ENCODE results near the gene APOBEC3A. TPM values are rescaled to one million over a fixed set of nuclear protein-coding genes. Genes with fewer than 3 reads are reported as not detected.
"Not testable (repeated sequence)": the region's sequence is repeated elsewhere in the genome, so short reads cannot be mapped to it uniquely, and the experiment has no call there.

Gene APOBEC3A
- polyA plus RNA-seq, 10 donors, result 0.26 to 2.1 (median 0.70) TPM; not detected in 5

DNA sequence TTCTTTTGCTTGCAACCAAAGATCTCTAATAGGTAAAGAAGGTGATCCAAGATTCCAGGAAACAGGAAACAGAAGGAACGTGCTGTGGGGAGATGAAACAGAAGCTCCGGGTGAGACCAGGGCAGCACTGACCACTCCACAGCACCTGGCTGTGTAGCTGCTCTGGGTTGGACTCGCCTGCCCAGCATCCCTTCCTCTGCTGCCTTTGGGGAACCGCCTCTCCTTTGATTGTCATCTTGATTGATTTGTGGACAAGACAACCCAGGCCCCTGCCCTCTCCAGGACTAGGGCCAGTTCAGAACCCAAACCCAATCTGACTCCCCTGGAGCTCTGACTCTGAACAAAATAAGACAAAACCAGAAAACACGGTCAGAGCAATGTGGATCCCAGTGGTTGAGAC, 14.7 kb upstream of the APOBEC3A start:
- DNase-seq, result no peak

DNA sequence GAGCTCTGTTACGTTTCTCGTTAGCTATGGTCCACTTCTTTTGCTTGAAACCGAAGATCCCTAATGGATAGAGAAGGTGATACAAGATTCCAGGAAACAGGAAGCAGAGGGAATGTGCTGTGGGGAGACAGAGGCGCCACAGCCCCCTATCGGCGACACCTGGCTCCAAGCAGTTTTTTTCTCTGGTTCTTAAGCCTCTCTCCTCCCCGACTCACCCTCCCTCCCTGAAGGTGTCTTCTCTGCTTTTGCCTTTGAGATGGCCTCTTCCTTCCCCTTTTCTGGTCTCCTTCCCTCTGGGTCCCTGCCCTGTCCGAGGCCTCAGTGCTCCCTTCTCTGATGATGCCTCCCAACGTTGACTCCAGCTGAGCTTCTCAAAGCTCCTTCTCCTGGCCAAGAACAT, 14.2 kb upstream of the APOBEC3A start:
- DNase-seq, result no peak

- no peak for DNase-seq
These were observed 13.5 kb upstream of the APOBEC3A start for GRCh38 chr22:38943882-38944281.

GRCh38 chr22:38944653-38945052, 12.8 kb upstream of the APOBEC3A start:
- no peak for DNase-seq

DNA sequence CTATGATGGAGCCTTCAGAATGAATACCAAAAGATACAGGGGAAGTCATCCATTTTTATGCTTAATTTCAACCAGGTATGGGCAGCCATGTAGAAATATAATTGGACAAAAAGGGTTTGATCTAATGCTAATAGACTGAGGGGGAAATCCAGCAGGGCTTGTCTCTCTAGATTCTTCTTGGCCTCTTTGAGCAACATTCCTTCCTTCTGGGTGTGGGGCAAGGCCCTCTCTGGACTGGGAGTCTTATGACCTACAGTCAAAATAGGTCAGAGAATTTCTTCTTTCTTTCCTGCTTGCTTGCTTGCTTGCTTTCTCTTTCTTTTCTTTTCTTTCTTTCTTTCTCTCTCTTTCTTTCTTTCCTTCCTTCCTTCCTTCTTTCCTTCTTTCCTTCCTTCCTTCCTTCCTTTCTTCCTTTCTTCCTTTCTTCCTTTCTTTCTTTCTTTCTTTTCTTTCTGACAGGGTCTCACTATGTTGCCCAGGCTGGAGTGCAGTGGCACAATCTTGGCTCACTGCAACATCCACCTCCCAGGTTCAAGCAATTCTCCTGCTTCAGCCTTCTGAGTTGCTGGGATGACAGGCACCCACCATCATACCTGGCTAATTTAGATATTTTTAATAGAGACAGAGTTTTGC, 11.6 kb upstream of the APOBEC3A start:
- DNase-seq, result not testable (repeated sequence)

GRCh38 chr22:38946771-38947170, 10.6 kb upstream of the APOBEC3A start:
- DNase-seq, result no peak

DNA sequence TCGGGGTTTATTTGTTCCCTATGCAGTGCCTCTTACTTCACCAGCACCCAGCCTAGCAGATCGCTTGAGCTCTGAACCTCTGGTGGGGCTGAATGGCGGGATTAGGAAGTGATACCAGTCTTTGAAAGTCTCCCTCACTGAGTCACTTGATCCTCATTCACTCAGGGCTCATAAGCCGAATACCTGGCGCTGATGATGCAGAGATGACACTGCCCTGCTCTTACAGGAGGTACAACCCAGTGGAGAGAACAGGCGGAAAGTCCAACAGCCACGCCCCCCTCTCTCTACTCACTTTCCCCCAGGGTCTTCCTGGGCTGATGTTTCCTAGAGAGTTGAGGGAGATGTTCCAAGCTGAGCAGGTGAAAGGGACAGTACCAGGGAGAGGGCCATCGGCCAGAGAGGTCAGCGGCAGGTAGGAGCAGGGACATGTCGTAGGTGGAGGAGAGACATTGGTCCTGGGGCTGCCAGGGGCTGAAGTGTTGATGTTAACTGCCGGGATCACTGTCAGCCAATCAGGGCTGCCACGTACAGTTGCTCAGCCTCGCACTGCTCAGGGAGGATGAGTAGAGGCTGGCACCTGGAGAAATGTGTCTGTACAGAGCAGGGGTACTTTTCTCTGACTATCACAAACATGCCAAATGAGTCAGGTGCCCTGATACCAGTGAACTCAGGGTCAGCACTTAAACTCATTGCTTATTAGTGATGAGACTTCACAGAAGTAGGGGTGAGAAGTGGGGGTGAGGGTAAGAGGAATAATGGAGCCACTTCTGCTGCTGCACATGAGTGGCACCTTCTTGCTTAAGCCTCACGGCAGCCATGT, 9.9 kb upstream of the APOBEC3A start:
- DNase-seq, result no peak

- DNase-seq, result no peak
These were observed 9.0 kb upstream of the APOBEC3A start for GRCh38 chr22:38948181-38948940.

DNA sequence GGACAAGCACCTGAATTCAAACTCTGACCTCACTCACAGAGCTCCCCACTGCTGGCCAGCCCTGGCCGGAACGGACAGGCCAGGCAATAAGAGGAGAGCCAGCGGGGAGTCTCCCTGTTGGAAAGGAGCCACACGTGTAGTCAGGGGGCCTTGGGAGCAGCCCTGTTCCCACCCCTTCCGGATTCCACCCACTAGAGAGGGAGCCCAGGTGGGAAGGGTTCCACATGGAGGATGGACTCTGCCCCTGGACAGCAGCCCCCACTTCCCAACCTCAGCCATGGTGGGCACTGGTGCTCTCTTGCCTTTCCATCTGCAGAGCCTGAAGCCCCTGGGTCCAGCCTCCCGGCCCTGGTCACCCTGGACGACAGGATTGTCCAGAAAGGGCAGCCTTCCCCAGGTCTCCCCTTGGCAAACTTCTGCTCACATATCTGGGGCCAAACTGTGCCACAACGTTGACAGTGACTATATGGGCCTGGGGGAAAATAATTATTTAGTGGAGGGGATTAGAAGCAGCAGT, 7.5 kb upstream of the APOBEC3A start:
- no peak for DNase-seq

GRCh38 chr22:38950527-38951295, 6.7 kb upstream of the APOBEC3A start:
- no peak for DNase-seq

GRCh38 chr22:38951734-38952133, 5.7 kb upstream of the APOBEC3A start:
- DNase-seq, result no peak

DNA sequence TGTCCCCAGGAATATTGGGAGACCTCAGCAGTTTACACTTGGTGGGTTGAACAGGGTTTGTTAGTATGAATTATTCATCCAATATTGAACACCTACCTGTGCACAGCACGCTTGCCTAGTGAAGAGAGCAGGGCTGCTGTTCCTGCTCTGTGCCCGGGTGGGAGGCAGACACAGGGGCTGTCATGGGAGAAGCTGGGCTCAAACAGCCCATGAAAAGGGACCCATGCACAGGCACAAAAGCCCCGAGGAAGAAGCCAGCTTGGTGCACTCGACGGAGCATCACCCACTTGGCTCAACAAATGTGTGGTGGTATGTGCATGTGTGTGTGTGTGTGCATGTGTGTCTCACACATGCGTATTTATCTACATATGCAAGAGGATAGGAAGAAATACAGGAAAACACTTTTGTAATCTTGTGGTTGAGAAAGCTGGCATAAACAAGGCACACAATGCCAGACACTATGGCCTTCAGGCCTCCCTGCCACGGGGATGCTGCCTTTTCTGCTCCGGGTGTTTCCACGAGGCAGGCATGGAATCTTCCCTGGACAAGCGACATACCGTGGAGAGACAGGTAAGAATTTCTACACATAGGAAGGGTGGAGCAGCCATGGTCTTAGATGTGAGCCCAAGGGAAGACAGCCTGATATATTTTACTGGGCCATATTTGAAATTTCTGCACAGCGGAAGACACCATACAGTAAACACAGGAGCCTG, 5.0 kb upstream of the APOBEC3A start:
- DNase-seq, result no peak

- no peak for DNase-seq
These were observed 4.3 kb upstream of the APOBEC3A start for GRCh38 chr22:38953091-38953490.

- no peak for DNase-seq
These were observed 3.6 kb upstream of the APOBEC3A start for GRCh38 chr22:38953577-38954413.

DNA sequence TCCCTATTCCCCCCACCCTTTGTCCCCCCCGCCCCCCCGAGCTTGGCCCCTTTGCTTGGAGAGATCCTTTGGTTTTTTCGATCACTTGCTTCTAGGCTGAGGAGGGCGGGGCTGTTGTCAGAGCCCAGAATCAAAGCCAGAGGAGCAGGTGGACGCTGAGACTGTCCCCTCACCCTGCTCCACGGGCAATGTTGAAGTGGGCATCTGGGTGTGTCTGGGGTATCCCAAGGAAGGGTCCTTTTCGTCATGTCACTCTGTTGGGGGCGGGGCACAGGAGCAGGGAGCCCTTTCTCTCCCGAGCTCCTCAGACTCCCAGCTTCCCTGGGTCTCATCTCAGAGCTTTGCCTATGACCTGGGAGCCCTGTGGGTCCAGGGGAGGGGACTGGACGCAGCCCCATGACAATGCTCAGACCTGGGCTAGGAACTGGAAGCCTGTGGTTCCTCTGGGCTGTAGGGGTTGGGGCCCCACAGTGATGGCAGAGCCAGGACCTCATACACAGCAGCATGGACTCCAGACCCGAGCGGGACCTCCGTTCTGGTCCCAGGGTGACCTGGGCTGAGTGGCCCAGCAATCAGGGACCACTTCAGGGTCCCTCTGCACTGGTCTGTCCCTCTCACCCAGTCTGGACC, 2.9 kb upstream of the APOBEC3A start:
- DNase-seq, result no peak

GRCh38 chr22:38955250-38955905, 2.0 kb upstream of the APOBEC3A start:
- DNase-seq, result no peak

DNA sequence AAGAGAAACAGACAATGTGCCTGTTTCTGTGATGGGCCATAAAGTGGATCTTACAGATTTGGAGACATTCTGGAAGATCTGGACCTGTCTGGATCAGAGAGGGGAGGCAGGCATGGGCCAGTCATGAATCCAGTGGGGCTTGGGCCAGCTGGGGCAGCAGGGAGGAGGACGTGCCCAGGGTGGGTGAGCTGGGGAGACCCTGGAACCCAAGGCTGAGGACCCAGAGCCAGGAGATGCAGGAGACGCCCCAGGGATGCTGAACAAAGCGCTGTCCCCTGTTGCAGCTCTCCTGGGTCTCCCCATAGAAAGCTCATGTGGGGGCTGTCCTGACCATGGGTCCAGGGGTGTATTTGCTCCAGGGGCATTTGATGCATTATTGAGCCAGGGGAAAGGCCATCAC, 1.5 kb upstream of the APOBEC3A start:
- no peak for DNase-seq

DNA sequence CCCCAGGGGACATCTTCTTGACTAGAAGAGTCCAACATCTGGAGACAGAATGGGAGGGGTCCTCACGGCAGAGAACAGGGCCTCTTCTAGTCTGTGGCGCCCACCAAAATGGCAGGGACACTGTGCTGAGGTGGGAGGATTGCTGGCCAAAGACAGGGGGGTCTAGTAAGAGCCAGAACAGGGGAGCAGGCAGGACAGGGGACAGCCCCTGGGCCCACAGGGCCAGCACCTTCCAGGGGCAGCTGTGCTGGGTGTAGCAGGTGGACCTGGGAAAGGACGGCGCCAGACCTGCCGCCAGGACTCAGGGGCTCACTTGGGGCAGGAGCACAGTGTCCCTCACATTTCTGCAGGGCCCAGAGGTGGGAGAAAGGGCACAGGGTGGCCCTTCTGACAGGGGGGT, 858 bp upstream of the APOBEC3A start:
- DNase-seq, result no peak
